ENCODE results near the gene MAEA.
"Not testable (repeated sequence)": the region's sequence is repeated elsewhere in the genome, so short reads cannot be mapped to it uniquely, and the experiment has no call there.

MAEA gene

GRCh38 chr4:1324443-1325175, 34.9 kb downstream of the MAEA start:
- not testable (repeated sequence) for DNase-seq

GRCh38 chr4:1325176-1325480, 35.4 kb downstream of the MAEA start:
- DNase-seq, result no peak

- DNase-seq, result no peak
Observed at GRCh38 chr4:1325681-1326635, 36.3 kb downstream of the MAEA start.

- DNase-seq, result no peak
Observed at GRCh38 chr4:1326751-1327525, 37.2 kb downstream of the MAEA start.

GRCh38 chr4:1327526-1328266, 38.0 kb downstream of the MAEA start:
- no peak for DNase-seq

- DNase-seq, result no peak
Observed at GRCh38 chr4:1328267-1329155, 38.8 kb downstream of the MAEA start.

GRCh38 chr4:1329408-1330371, 40.0 kb downstream of the MAEA start:
- no peak for DNase-seq

- DNase-seq, result peak; percentile 63
Observed at GRCh38 chr4:1330761-1331590, 41.3 kb downstream of the MAEA start.

GRCh38 chr4:1331591-1332353, 42.1 kb downstream of the MAEA start:
- DNase-seq, result no peak

- no peak for DNase-seq
Observed at GRCh38 chr4:1332686-1333085, 43.0 kb downstream of the MAEA start.

- DNase-seq, result no peak
Observed at GRCh38 chr4:1333256-1333655, 43.6 kb downstream of the MAEA start.

- DNase-seq, result not testable (repeated sequence)
Observed at GRCh38 chr4:1333851-1334578, 44.3 kb downstream of the MAEA start.

GRCh38 chr4:1334579-1334895, 44.8 kb downstream of the MAEA start:
- no peak for DNase-seq

GRCh38 chr4:1335193-1335883, 45.6 kb downstream of the MAEA start:
- peak; percentile 48 for DNase-seq

GRCh38 chr4:1336088-1336491, 46.4 kb downstream of the MAEA start:
- DNase-seq, result no peak

GRCh38 chr4:1337376-1337831, 47.7 kb downstream of the MAEA start:
- peak; percentile 72 for DNase-seq
